A549 (cell line): ENCODE measurements around the gene CHID1. TPM values are rescaled to one million over a fixed set of nuclear protein-coding genes. Genes with fewer than 3 reads are reported as not detected.
A peak's percentile ranks its signal among the peaks of the same experiment; 100 is the strongest.

Experiments used
- ATAC-seq, 2 experiments: fragments of 200-7000 bp in 1 of 2; fragments of >200 bp in 1 of 2; cut with Nextera tagmentation in 1 of 2; cut with Tn5 transposase in 1 of 2; 3 replicates each; pipeline versions ENCODE4 v1.8.0 to v1.9.1; 2018 to 2020; ENCODE audit warnings: mild to moderate bottlenecking in 1 of 2, moderate library complexity in 1 of 2
- CTCF ChIA-PET: fragments of 300-600 bp; sonication (Branson Sonifier 250); formaldehyde crosslinking; extraction: SDS; loops from one replicate; lab custom pipeline; 2021; ENCODE audit warnings: antibody characterized with exemption, inconsistent platforms; lab: Yijun Ruan, JAX
- POLR2A ChIA-PET: fragments of 350-600 bp; formaldehyde crosslinking; extraction: SDS; loops from one replicate; lab custom pipeline; 2021; ENCODE audit warnings: antibody characterized with exemption, inconsistent platforms; lab: Yijun Ruan, JAX
- DNase-seq, 2 experiments: peaks; one replicate each; pipeline versions ENCODE4 v3.0.0 to v3.0.0-alpha.2; 2011 to 2016; ENCODE audit warnings: low read depth in 1 of 2, low spot score in 1 of 2
- FAIRE-seq: peaks from 2 replicates; lab custom pipeline; 2011; peaks lifted over from hg19 to GRCh38; lab: Jason Lieb, UNC
- H3K27ac ChIP-seq, 2 experiments: fragments of >200 bp; sonication (Bioruptor Twin); formaldehyde crosslinking; 3 replicates each; pipeline ENCODE4 v1.5.1; 2016 to 2017
- H3K4me1 ChIP-seq: fragments of >200 bp; sonication (Bioruptor Twin); formaldehyde crosslinking; 3 replicates; pipeline ENCODE4 v1.6.1; 2016
- H3K4me2 ChIP-seq: fragments of >200 bp; sonication (Bioruptor Twin); formaldehyde crosslinking; 3 replicates; pipeline ENCODE4 v1.6.1; 2016
- H3K4me3 ChIP-seq: fragments of >200 bp; sonication (Bioruptor Twin); formaldehyde crosslinking; 3 replicates; pipeline ENCODE4 v1.5.1; 2016
- H3K9me3 ChIP-seq: fragments of >200 bp; sonication (Bioruptor Twin); formaldehyde crosslinking; 3 replicates; pipeline ENCODE4 v1.6.1; 2016
- BCL3 ChIP-seq: fragments of >200 bp; sonication (Bioruptor Twin); formaldehyde crosslinking; IDR thresholded peaks from 3 replicates; pipeline ENCODE4 v1.6.1; 2016
- CBX2 ChIP-seq: fragments of 200-600 bp; sonication (generic); IDR thresholded peaks from 2 replicates; pipeline ENCODE4 v1.6.1; 2016; ENCODE audit warnings: low read depth, mild to moderate bottlenecking, borderline replicate concordance
- FOSL2 ChIP-seq, 2 experiments: fragments of 450-650 bp in 1 of 2; fragments of >200 bp in 1 of 2; sonication (Bioruptor Twin) in 1 of 2; formaldehyde crosslinking; IDR thresholded peaks; 2 replicates each; pipeline versions ENCODE4 v1.5.0 to v1.6.1; 2016 to 2020; ENCODE audit warnings: mild to moderate bottlenecking in 1 of 2, moderate library complexity in 1 of 2
- HES2 ChIP-seq: fragments of >200 bp; sonication (Bioruptor Twin); formaldehyde crosslinking; IDR thresholded peaks from 2 replicates; pipeline ENCODE4 v1.6.1; 2016
- HEYL ChIP-seq: fragments of 250-450 bp; sonication (Bioruptor Pico); IDR thresholded peaks from 2 replicates; pipeline ENCODE4 v1.8.0; 2021; ENCODE audit warnings: mild to moderate bottlenecking, moderate library complexity
- JUN ChIP-seq, 2 experiments: fragments of >200 bp; sonication (Bioruptor Twin); formaldehyde crosslinking; IDR thresholded peaks; 2 replicates in 1 of 2; 3 replicates in 1 of 2; pipeline ENCODE4 v1.6.1; 2016 to 2017
- KDM1A ChIP-seq: fragments of 200-600 bp; sonication (generic); IDR thresholded peaks from 2 replicates; pipeline ENCODE4 v1.6.1; 2016; ENCODE audit warnings: low read depth, mild to moderate bottlenecking
- MAZ ChIP-seq: fragments of 150-350 bp; IDR thresholded peaks from 2 replicates; pipeline ENCODE4 v1.6.1; 2014; ENCODE audit warnings: antibody characterized with exemption, low read depth, low read length, borderline replicate concordance
- MYC ChIP-seq: IDR thresholded peaks from 2 replicates; pipeline ENCODE4 v1.6.1; 2012; ENCODE audit warnings: mild to moderate bottlenecking, inconsistent platforms, low read length, improper control_type of control experiment, borderline replicate concordance
- NFE2L2 ChIP-seq: fragments of 150-350 bp; conservative IDR thresholded peaks from 2 replicates; pipeline ENCODE4 v1.6.1; 2014; ENCODE audit warnings: low read length
- NR3C1 ChIP-seq: fragments of >200 bp; sonication (Bioruptor Twin); formaldehyde crosslinking; IDR thresholded peaks from 3 replicates; pipeline ENCODE4 v1.6.1; 2017
- RAD21 ChIP-seq, 2 experiments: fragments of >200 bp in 1 of 2; sonication (Bioruptor Twin) in 1 of 2; formaldehyde crosslinking in 1 of 2; IDR thresholded peaks in 1 of 2; conservative IDR thresholded peaks in 1 of 2; 2 replicates in 1 of 2; 3 replicates in 1 of 2; pipeline ENCODE4 v1.6.1; 2012 to 2018; ENCODE audit warnings: inconsistent platforms in 1 of 2
- RCOR1 ChIP-seq: fragments of 150-350 bp; IDR thresholded peaks from 2 replicates; pipeline ENCODE4 v1.6.1; 2014; ENCODE audit warnings: antibody characterized with exemption, low read length, low read depth
- RNF2 ChIP-seq: fragments of 200-600 bp; sonication (generic); IDR thresholded peaks from 2 replicates; pipeline ENCODE4 v1.6.1; 2016; ENCODE audit warnings: low read depth, mild to moderate bottlenecking, antibody characterized with exemption, moderate library complexity, borderline replicate concordance
- SMC3 ChIP-seq: fragments of >200 bp; sonication (Bioruptor Twin); formaldehyde crosslinking; IDR thresholded peaks from 3 replicates; pipeline ENCODE4 v1.6.1; 2018; ENCODE audit warnings: inconsistent platforms
- SREBF2 ChIP-seq: fragments of 450-650 bp; IDR thresholded peaks from 2 replicates; pipeline ENCODE4 v1.6.1; 2014; ENCODE audit warnings: mild to moderate bottlenecking, moderate library complexity
- TP53 ChIP-seq: fragments of 250-450 bp; sonication (Bioruptor Pico); IDR thresholded peaks from 2 replicates; pipeline ENCODE4 v1.5.0; 2021; ENCODE audit warnings: mild to moderate bottlenecking, moderate library complexity
- WGBS: methylation state at CpG from one replicate; pipeline ENCODE4 v1.1.6; 2017; ENCODE audit errors: missing lambda C conversion rate; 5-methylcytosine and 5-hydroxymethylcytosine counted together
- polyA plus RNA-seq, 4 experiments: library from polyadenylated mRNA; depleted of rRNA in 3 of 4; stranded (reverse); fragments of >200 nt; fragmentation: RNase III in 1 of 4; extraction: RNeasy Plus Mini Kit Qiagen cat#74134 plus additional on column Dnase treatment in 1 of 4; gene quantifications; 2 replicates in 3 of 4; 3 replicates in 1 of 4; pipeline ENCODE4 v1.2.3, GENCODE V29; 2011 to 2017
- TF ChIP-seq, protein P1 (sequence below): fragments of 250-450 bp; sonication (Bioruptor Pico); IDR thresholded peaks from 2 replicates; pipeline ENCODE4 v1.5.0; 2020; ENCODE audit warnings: low read depth, mild to moderate bottlenecking, moderate library complexity
- TF ChIP-seq, protein P2 (sequence below): IDR thresholded peaks from 2 replicates; pipeline ENCODE4 v1.6.1; 2012; ENCODE audit warnings: low read depth, borderline replicate concordance
- TF ChIP-seq, protein P3 (sequence below): fragments of 250-450 bp; sonication (Bioruptor Pico); IDR thresholded peaks from 2 replicates; pipeline ENCODE4 v1.5.0; 2021; ENCODE audit warnings: mild to moderate bottlenecking, moderate library complexity, borderline replicate concordance

Gene CHID1
- polyA plus RNA-seq, 2 of the 4 experiments (the other 2 are of a cell fraction) = 53.8 to 70.6 TPM

DNA sequence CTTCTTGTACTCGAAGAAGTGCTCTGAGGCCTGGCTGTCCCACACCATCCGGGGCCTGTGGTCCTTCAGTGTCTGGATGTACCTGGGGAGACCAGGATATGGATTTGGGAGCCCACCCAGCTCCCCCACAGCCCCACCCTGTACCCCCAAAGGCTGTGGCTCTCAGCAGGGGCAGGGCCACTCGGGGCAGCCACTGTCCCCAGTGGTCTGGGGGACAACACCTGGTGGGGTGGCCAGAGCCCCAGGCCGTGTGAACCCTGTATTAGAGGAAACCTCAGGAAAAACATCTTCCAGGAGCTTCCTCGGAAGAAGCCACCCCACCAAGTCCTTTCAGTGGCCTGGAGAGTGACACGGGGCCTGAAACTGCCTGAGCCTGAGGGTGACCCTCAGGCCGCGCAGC, 40.2 kb downstream of the CHID1 start:
- H3K4me2 ChIP-seq = no peak overlapping the region
- DNase-seq (no peak), FAIRE-seq (no peak), ATAC-seq (peak in 1 of 2 experiments; percentile 0; a peak in 2 of 6 replicates)
- H3K4me3 ChIP-seq = no peak overlapping the region
- POLR2A ChIA-PET = interaction anchor here (1.7 kb wide), 1 partner anchor 26 kb away, joined by 6 read pairs; no protein-coding TSS in a partner anchor
- H3K9me3 ChIP-seq = no peaks in the 10 kb centered on the region
- H3K4me1 ChIP-seq = peaks cover 21% of the 10 kb centered on the region; the same call in 2 of the 3 replicates
- CTCF ChIA-PET = interaction anchor here (0.8 to 3.3 kb wide), 10 partner anchors 9 to 183 kb away, joined by 3 to 14 read pairs (median 4); partner anchors contain the start of gene AP2A2
- 98% methylated on average over 7 of the region's 8 CpGs for WGBS
- TF ChIP-seq KDM1A (no peak), CBX2 (no peak)
- no peak overlapping the region for H3K27ac ChIP-seq

- Histone ChIP-seq H3K27ac (no peak overlapping the region), H3K4me1 (peaks cover 24% of the 10 kb centered on the region; the same call in 2 of the 3 replicates), H3K9me3 (no peaks in the 10 kb centered on the region), H3K4me2 (no peak overlapping the region), H3K4me3 (no peak overlapping the region)
- 82% methylated on average over 6 of the region's 8 CpGs for WGBS
- ChIA-PET POLR2A (interaction anchor here (1.7 kb wide), 1 partner anchor 26 kb away, joined by 6 read pairs; no protein-coding TSS in a partner anchor), CTCF (interaction anchor here (0.8 to 3.3 kb wide), 9 partner anchors 9 to 183 kb away, joined by 3 to 14 read pairs (median 4); partner anchors contain the start of gene AP2A2)
- ATAC-seq = peak; percentile 35 to 48; a peak in 5 of 6 replicates
- TF ChIP-seq, protein P1, sequence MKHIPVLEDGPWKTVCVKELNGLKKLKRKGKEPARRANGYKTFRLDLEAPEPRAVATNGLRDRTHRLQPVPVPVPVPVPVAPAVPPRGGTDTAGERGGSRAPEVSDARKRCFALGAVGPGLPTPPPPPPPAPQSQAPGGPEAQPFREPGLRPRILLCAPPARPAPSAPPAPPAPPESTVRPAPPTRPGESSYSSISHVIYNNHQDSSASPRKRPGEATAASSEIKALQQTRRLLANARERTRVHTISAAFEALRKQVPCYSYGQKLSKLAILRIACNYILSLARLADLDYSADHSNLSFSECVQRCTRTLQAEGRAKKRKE (CRISPR knock-in tag) = no peak
- TF ChIP-seq SMC3 (0 out of 3 replicates have a peak, but pooled peaks have one; percentile 36), RNF2 (no peak), JUN (IDR thresholded peaks at IDR 0.05) (no peak)
- TF ChIP-seq, protein P2, sequence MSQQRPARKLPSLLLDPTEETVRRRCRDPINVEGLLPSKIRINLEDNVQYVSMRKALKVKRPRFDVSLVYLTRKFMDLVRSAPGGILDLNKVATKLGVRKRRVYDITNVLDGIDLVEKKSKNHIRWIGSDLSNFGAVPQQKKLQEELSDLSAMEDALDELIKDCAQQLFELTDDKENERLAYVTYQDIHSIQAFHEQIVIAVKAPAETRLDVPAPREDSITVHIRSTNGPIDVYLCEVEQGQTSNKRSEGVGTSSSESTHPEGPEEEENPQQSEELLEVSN = no peak
- FAIRE-seq = no peak
- DNase-seq = no peak
These were observed 40.5 kb downstream of the CHID1 start for GRCh38 chr11:870127-870413.

GRCh38 chr11:869399-870126, 41.0 kb downstream of the CHID1 start:
- ATAC-seq (peak in 1 of 2 experiments; percentile 2; a peak in 3 of 6 replicates), DNase-seq (no peak), FAIRE-seq (no peak)
- Histone ChIP-seq H3K4me2 (no peak overlapping the region), H3K9me3 (no peaks in the 10 kb centered on the region), H3K4me3 (no peak overlapping the region), H3K4me1 (peaks cover 24% of the 10 kb centered on the region; the same call in 2 of the 3 replicates), H3K27ac (no peak overlapping the region)
- TF ChIP-seq RAD21 (conservative IDR thresholded peaks at IDR 0.05 in 1 of 2, IDR thresholded peaks at IDR 0.05 in 1 of 2) (no peak), BCL3 (no peak), HEYL (CRISPR knock-in tag) (no peak), MAZ (no peak), MYC (no peak), FOSL2 (IDR thresholded peaks at IDR 0.05) (no peak), FOSL2 (CRISPR knock-in tag; IDR thresholded peaks at IDR 0.05) (no peak), SREBF2 (no peak), HES2 (no peak), RCOR1 (no peak), NFE2L2 (no peak), NR3C1 (no peak), TP53 (CRISPR knock-in tag) (no peak)
- TF ChIP-seq, protein P3, sequence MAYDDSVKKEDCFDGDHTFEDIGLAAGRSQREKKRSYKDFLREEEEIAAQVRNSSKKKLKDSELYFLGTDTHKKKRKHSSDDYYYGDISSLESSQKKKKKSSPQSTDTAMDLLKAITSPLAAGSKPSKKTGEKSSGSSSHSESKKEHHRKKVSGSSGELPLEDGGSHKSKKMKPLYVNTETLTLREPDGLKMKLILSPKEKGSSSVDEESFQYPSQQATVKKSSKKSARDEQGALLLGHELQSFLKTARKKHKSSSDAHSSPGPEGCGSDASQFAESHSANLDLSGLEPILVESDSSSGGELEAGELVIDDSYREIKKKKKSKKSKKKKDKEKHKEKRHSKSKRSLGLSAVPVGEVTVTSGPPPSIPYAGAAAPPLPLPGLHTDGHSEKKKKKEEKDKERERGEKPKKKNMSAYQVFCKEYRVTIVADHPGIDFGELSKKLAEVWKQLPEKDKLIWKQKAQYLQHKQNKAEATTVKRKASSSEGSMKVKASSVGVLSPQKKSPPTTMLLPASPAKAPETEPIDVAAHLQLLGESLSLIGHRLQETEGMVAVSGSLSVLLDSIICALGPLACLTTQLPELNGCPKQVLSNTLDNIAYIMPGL (CRISPR knock-in tag) = no peak
- TF ChIP-seq, protein P1 (CRISPR knock-in tag) = no peak
- CTCF ChIA-PET = interaction anchor here (0.8 to 5.2 kb wide), 13 partner anchors 9 to 187 kb away, joined by 3 to 25 read pairs (median 4); partner anchors contain the start of gene AP2A2
- POLR2A ChIA-PET = interaction anchor here (1.7 kb wide), 1 partner anchor 25 kb away, joined by 6 read pairs; no protein-coding TSS in a partner anchor
- WGBS = 88% methylated on average over 14 of the region's 25 CpGs
